Transverse colon (tissue), 4 donors: Measurements from ENCODE around the gene JCHAIN. TPM values are rescaled to one million over a fixed set of nuclear protein-coding genes. Genes with fewer than 3 reads are reported as not detected.

ENCODE experiments used
- small RNA-seq, 4 donors: library from RNA; depleted of rRNA; stranded (forward); fragments of <200 nt; gene quantifications; one replicate each; pipeline ENCODE3, GENCODE V24; 2016
- total RNA-seq, 4 donors: library from RNA; depleted of rRNA; stranded (reverse); fragments of >200 nt; gene quantifications; one replicate each; pipeline ENCODE4 v1.1.0, GENCODE V29; 2016

The JCHAIN gene
- total RNA-seq, 4 donors from 2014 or later: 38.2 to 1,497 (median 176) TPM

Small RNA genes lying within 50 kb of the gene (small RNA-seq; reads per million reads assigned to genes)
- gene RNU6-520P (0 reads per million in 4 donors), gene RNU6-784P (0 to 0.12 (median 0) reads per million in 4 donors)

Other genes with a start within 250 kb of the JCHAIN start
- not detected for gene MUC7, start 194.3 kb downstream of the JCHAIN start, total RNA-seq
- not detected for gene AMTN, start 147.9 kb downstream of the JCHAIN start, total RNA-seq
- gene AMBN, start 74.3 kb downstream of the JCHAIN start, total RNA-seq: not detected
- not detected for gene ENAM, start 37.8 kb downstream of the JCHAIN start, total RNA-seq
- 10 to 100 TPM in 3 of 4 donors, 1 to 10 TPM in 1; 3.7 to 23.1 (median 19.4) TPM for gene UTP3, start 22.0 kb upstream of the JCHAIN start, total RNA-seq
- gene RUFY3, start 55.5 kb upstream of the JCHAIN start, total RNA-seq: 10 to 100 TPM; 39.6 to 93.9 (median 50.8) TPM
- 10 to 100 TPM; 42.6 to 63.2 (median 60.8) TPM for gene GRSF1, start 173.4 kb upstream of the JCHAIN start, total RNA-seq
- 10 to 100 TPM in 2 of 4 donors, 1 to 10 TPM in 2; 6.7 to 15.4 (median 11.0) TPM for gene MOB1B, start 235.9 kb upstream of the JCHAIN start, total RNA-seq